Prostate gland (tissue), 2 donors: Measurements from ENCODE around the gene CELF4. TPM values are rescaled to one million over a fixed set of nuclear protein-coding genes. Genes with fewer than 3 reads are reported as not detected.

ENCODE experiments used
- DNase-seq: peaks from one replicate; pipeline ENCODE4 v3.0.0-alpha.2; 2019; ENCODE audit warnings: low spot score
- H3K27ac ChIP-seq, 2 donors: fragments of 200-600 bp; sonication (generic); 2 replicates each; pipeline ENCODE4 v1.5.1; 2017 to 2019
- H3K27me3 ChIP-seq: fragments of 200-600 bp; sonication (generic); replicated peaks from 2 replicates; pipeline ENCODE4 v1.5.1; 2019; ENCODE audit not compliant: insufficient read depth
- H3K36me3 ChIP-seq, 2 donors: fragments of 200-600 bp; sonication (generic); 1 replicate in 1 of 2; 2 replicates in 1 of 2; pipeline versions ENCODE4 v1.5.1 to v1.8.1; 2017 to 2019
- H3K4me1 ChIP-seq: fragments of 200-600 bp; sonication (generic); replicated peaks from 2 replicates; pipeline ENCODE4 v1.5.1; 2019
- H3K4me3 ChIP-seq, 2 donors: fragments of 200-600 bp; sonication (generic); 2 replicates each; pipeline ENCODE4 v1.5.1; 2017 to 2019
- H3K9me3 ChIP-seq: fragments of 200-600 bp; sonication (generic); 2 replicates; pipeline ENCODE4 v1.5.1; 2017
- CTCF ChIP-seq, 4 experiments: fragments of 200-600 bp in 2 of 4; fragments of 450-650 bp in 2 of 4; sonication (generic) in 2 of 4; IDR thresholded peaks; 1 replicate in 3 of 4; 2 replicates in 1 of 4; pipeline ENCODE4 v1.5.1; 2016 to 2019; ENCODE audit warnings: antibody characterized with exemption in 4 of 4, mild to moderate bottlenecking in 2 of 4, moderate library complexity in 2 of 4
- POLR2A ChIP-seq: fragments of 450-650 bp; IDR thresholded peaks from one replicate; pipeline ENCODE4 v1.6.1; 2016; ENCODE audit warnings: antibody characterized with exemption, mild to moderate bottlenecking
- POLR2AphosphoS5 ChIP-seq: sonication (generic); formaldehyde crosslinking; IDR thresholded peaks from one replicate; pipeline ENCODE4 v1.6.1; 2017; ENCODE audit warnings: antibody characterized with exemption
- WGBS: methylation state at CpG from one replicate; pipeline ENCODE4 v1.1.5; 2018; 5-methylcytosine and 5-hydroxymethylcytosine counted together
- intact Hi-C: fragments of 100-400 bp; cut with DNase I; formaldehyde crosslinking; loops from one replicate; pipeline ENCODE4 v1.14.2; 2022
- total RNA-seq, 2 donors: library from RNA; depleted of rRNA; stranded (reverse); fragments of >200 nt; gene quantifications; one replicate each; pipeline ENCODE4 v1.1.0, GENCODE V29; 2016

The CELF4 gene
- total RNA-seq, 2 donors from 2014 or later: 7.8 to 8.5 TPM

GRCh38 chr18:37508207-37508606 lies 57.4 kb downstream of the CELF4 start:
- Histone ChIP-seq H3K4me3 (no peak overlapping the region), H3K27ac (no peak overlapping the region), H3K36me3 (no peaks in the 10 kb centered on the region), H3K9me3 (no peaks in the 10 kb centered on the region), H3K27me3 (no peaks in the 10 kb centered on the region), H3K4me1 (no peaks in the 10 kb centered on the region)
- no peak for TF ChIP-seq CTCF (IDR thresholded peaks at IDR 0.05)
- 58% methylated on average over 3 of the region's 3 CpGs for WGBS
- intact Hi-C loops: no loop called here
- DNase-seq: no peak

GRCh38 chr18:37507239-37507638 lies 58.4 kb downstream of the CELF4 start:
- Histone ChIP-seq H3K4me1 (no peaks in the 10 kb centered on the region), H3K27ac (no peak overlapping the region), H3K9me3 (no peaks in the 10 kb centered on the region), H3K27me3 (no peaks in the 10 kb centered on the region), H3K4me3 (no peak overlapping the region), H3K36me3 (no peaks in the 10 kb centered on the region)
- intact Hi-C loops: no loop called here
- DNase-seq: no peak
- TF ChIP-seq CTCF (IDR thresholded peaks at IDR 0.05) (no peak), POLR2A (no peak), POLR2AphosphoS5 (no peak)
- WGBS: 41% methylated on average over 2 of the region's 2 CpGs

GRCh38 chr18:37506001-37506400 lies 59.6 kb downstream of the CELF4 start:
- DNase-seq: no peak
- Histone ChIP-seq H3K9me3 (no peaks in the 10 kb centered on the region), H3K27me3 (no peaks in the 10 kb centered on the region), H3K4me1 (no peaks in the 10 kb centered on the region), H3K4me3 (no peak overlapping the region), H3K27ac (no peak overlapping the region), H3K36me3 (no peaks in the 10 kb centered on the region)
- intact Hi-C loops: no loop called here
- TF ChIP-seq CTCF (IDR thresholded peaks at IDR 0.05) (no peak), POLR2A (no peak), POLR2AphosphoS5 (no peak)
- 82% methylated on average over 9 of the region's 9 CpGs for WGBS

- no peak for DNase-seq
- intact Hi-C loops: no loop called here
- WGBS: 83% methylated on average over 4 of the region's 4 CpGs
- H3K27me3 ChIP-seq: no peaks in the 10 kb centered on the region
- no peak overlapping the region for H3K27ac ChIP-seq
- no peaks in the 10 kb centered on the region for H3K4me1 ChIP-seq
- H3K9me3 ChIP-seq: no peaks in the 10 kb centered on the region
- H3K36me3 ChIP-seq: no peaks in the 10 kb centered on the region
- no peak overlapping the region for H3K4me3 ChIP-seq
- TF ChIP-seq POLR2A: no peak
- TF ChIP-seq CTCF (IDR thresholded peaks at IDR 0.05): no peak
- no peak for TF ChIP-seq POLR2AphosphoS5
Measured at GRCh38 chr18:37505321-37505720, 60.3 kb downstream of the CELF4 start.

GRCh38 chr18:37502601-37503000 lies 63.0 kb downstream of the CELF4 start:
- intact Hi-C loops: no loop called here
- Histone ChIP-seq H3K9me3 (no peaks in the 10 kb centered on the region), H3K27ac (no peak overlapping the region), H3K4me3 (no peak overlapping the region), H3K4me1 (no peaks in the 10 kb centered on the region), H3K27me3 (no peaks in the 10 kb centered on the region), H3K36me3 (no peaks in the 10 kb centered on the region)
- no peak for TF ChIP-seq POLR2AphosphoS5
- TF ChIP-seq POLR2A: no peak
- no peak for TF ChIP-seq CTCF (IDR thresholded peaks at IDR 0.05)
- DNase-seq: no peak
- WGBS: 85% methylated on average over 4 of the region's 4 CpGs
